BE2C (cell line): ENCODE data around the gene DAAM1.

Experiments
- DNase-seq: peaks from one replicate; pipeline ENCODE4 v3.0.0-alpha.2; 2020
- H3K27me3 ChIP-seq: fragments of 250-450 bp; sonication (Bioruptor Pico); 2 replicates; pipeline ENCODE4 v1.5.1; 2020; ENCODE audit warnings: mild to moderate bottlenecking
- H3K36me3 ChIP-seq: fragments of 250-450 bp; sonication (Bioruptor Pico); 2 replicates; pipeline ENCODE4 v1.5.1; 2020; ENCODE audit warnings: mild to moderate bottlenecking
- H3K4me1 ChIP-seq: fragments of 250-450 bp; sonication (Bioruptor Pico); 2 replicates; pipeline ENCODE4 v1.5.1; 2020
- H3K4me3 ChIP-seq: 2 replicates; pipeline ENCODE4 v1.5.1; 2011; ENCODE audit warnings: low read depth, low read length
- H3K9me3 ChIP-seq: fragments of 250-450 bp; sonication (Bioruptor Pico); 2 replicates; pipeline ENCODE4 v1.5.1; 2020
- CTCF ChIP-seq: IDR thresholded peaks from 2 replicates; pipeline ENCODE4 v1.5.1; 2012; ENCODE audit warnings: mild to moderate bottlenecking, low read depth, low read length

Gene DAAM1

DNA sequence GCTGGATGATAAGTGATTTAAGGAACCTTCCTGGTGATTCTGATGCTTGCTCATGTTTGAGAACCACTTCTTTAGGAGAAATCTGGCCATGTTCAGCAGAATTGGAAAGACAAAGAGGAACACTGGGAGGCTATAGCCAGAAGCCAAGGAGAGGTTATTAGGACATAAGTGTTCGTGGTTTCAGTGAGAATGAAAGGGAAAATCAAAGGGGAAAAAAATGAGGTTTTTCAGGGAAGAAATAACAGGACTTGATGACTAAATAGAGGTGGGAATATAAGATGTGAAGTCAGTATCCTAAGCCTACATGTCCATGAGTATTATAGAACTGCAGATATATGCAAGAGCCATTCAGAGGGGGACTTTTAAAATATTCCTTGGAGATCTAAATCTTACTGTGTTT is 95.6 kb downstream of the DAAM1 start:
- H3K4me1 ChIP-seq: no peaks in the 10 kb centered on the region
- no peaks in the 10 kb centered on the region for H3K27me3 ChIP-seq
- H3K9me3 ChIP-seq: no peaks in the 10 kb centered on the region
- no peak overlapping the region for H3K4me3 ChIP-seq
- no peak for TF ChIP-seq CTCF
- no peaks in the 10 kb centered on the region for H3K36me3 ChIP-seq
- DNase-seq: no peak

- Histone ChIP-seq H3K4me1 (peaks cover 26% of the 10 kb centered on the region), H3K36me3 (no peaks in the 10 kb centered on the region), H3K9me3 (no peaks in the 10 kb centered on the region), H3K4me3 (no peak overlapping the region), H3K27me3 (no peaks in the 10 kb centered on the region)
- TF ChIP-seq CTCF: no peak
- no peak for DNase-seq
Observed at GRCh38 chr14:59292028-59292427, 103.6 kb downstream of the DAAM1 start.

DNA sequence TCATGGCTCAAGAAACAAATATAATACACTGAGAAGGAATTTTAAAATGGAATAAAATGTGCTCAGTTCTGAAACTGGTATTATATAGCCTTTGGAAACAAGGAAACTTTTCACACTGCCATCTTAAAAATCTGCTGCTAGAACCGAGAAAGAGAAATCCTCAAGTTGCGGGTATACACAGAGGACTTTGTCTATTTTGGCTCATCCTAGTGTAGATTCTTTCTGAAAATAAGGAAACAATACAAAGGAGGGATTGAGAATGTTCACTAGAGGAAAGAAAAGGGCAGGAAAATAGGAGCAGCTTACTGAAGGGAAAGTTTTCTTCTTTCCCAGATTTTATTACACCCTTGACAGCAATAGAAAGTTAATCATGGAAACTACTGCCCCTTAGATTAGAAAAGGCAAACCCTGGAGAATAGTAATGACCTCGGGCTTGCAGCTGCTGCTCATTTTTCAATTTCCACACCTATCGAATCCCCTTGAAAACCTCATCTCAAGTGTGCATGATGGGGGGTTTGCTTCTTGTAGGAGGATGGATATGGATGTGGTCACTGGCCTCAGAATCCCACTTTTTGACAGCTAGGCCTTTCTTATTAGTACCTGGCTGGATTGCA is 104.6 kb downstream of the DAAM1 start:
- Histone ChIP-seq H3K4me1 (peaks cover 26% of the 10 kb centered on the region), H3K9me3 (no peaks in the 10 kb centered on the region), H3K36me3 (no peaks in the 10 kb centered on the region), H3K27me3 (no peaks in the 10 kb centered on the region), H3K4me3 (no peak overlapping the region)
- TF ChIP-seq CTCF: no peak
- DNase-seq: no peak

DNA sequence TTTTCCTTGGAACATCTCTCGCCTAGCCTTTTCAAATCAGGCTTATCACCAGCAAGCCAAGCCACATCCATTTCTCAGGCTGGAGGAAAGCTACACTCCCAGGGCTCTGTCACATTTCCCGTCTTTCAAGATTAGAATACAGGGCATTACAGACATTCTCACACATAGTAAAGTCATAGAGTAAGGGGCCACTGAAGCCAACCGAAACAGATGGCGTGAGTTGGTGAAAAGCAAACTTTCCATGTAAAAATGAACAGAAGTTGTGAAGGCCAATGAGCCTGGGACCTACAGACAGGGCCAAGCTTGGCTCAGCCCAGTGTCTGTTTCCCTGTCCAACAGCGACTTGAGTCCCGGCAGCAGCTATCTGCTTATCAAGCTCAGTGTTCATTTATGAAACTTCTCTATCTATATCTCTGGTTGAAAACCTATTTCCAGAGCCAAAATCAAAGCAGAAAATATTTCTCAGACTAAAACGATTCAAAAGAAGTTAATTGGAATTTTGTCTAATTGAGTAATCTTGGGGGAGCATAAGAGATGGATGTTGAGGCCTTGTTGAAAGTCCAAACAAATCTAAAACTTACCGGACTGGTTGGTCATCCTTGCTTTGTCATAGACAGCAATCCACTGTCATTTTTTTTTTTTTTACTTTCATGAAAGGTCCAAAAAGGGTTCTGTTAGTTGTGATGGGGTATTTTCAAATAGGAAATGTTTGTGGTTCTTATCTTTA is 105.6 kb downstream of the DAAM1 start:
- no peak for TF ChIP-seq CTCF
- Histone ChIP-seq H3K27me3 (no peaks in the 10 kb centered on the region), H3K9me3 (no peaks in the 10 kb centered on the region), H3K4me1 (peaks cover 26% of the 10 kb centered on the region), H3K4me3 (no peak overlapping the region), H3K36me3 (no peaks in the 10 kb centered on the region)
- no peak for DNase-seq

DNA sequence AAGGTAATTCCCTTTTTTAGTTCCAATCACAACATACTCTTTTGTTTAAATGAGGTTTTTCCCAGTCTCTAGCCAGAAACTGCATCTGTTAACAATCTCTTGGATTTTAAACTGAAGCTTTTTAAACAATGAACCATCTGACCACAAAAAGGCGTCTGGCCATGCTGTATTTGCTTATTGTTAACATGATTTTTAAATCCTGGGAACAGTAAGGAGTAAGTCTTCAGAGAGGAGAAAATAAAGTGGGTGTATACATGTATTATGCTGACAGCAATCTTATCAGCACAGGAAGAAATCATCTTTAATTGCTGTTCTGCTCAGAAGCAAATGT is 106.2 kb downstream of the DAAM1 start:
- H3K9me3 ChIP-seq: no peaks in the 10 kb centered on the region

More for the DNA sequence above, 106.2 kb downstream of the DAAM1 start:
- Histone ChIP-seq H3K36me3 (no peaks in the 10 kb centered on the region), H3K4me3 (no peak overlapping the region), H3K4me1 (peaks cover 26% of the 10 kb centered on the region), H3K27me3 (no peaks in the 10 kb centered on the region)
- DNase-seq: no peak
- no peak for TF ChIP-seq CTCF
